Activated CD4-positive, alpha-beta T cell treated with anti-CD3 and anti-CD28 coated beads, Interleukin-2, Interleukin-6, amounts not matched to agents 100 ng/mL and 50 ng/mL, durations not matched to agents 16 hours and 8 hours (primary cell): ENCODE data around the gene SLC50A1.
A peak's percentile ranks its signal among the peaks of the same experiment; 100 is the strongest.

Experiments
- DNase-seq: peaks from one replicate; pipeline ENCODE4 v3.0.0-alpha.2; 2020

SLC50A1 gene, protein sequence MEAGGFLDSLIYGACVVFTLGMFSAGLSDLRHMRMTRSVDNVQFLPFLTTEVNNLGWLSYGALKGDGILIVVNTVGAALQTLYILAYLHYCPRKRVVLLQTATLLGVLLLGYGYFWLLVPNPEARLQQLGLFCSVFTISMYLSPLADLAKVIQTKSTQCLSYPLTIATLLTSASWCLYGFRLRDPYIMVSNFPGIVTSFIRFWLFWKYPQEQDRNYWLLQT

DNA sequence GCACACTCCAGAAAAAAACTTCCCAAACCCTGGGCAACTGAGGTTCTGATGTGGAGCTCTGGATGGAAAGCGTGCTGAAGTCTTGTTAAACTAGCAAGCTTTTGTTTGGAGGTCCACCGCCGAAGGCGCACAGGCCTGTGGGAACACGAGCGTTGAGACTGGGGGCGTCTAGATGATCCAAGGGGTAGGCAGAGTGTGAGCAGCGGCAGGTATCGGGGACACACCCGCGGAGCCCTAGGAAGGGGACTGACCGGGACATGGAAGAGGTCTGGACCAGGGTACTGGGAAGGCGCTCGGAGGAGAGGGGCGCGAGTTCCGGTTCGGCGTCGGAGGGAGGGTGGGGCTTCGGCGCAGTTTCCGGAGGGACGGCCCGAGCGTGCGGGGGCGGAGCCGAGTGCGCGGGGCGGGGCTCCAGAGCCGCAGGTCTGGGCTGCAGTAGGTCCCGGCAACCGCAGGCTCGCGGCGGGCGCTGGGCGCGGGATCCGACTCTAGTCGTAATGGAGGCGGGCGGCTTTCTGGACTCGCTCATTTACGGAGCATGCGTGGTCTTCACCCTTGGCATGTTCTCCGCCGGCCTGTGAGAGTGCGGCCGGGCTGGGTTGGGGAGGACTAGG, at the start of gene SLC50A1:
TSS of gene SLC50A1 (plus strand) at position 438 of the 614 bp plus-strand sequence. CDS start at position 498, 60 bp downstream.
- DNase-seq, result peak; percentile 96

DNA sequence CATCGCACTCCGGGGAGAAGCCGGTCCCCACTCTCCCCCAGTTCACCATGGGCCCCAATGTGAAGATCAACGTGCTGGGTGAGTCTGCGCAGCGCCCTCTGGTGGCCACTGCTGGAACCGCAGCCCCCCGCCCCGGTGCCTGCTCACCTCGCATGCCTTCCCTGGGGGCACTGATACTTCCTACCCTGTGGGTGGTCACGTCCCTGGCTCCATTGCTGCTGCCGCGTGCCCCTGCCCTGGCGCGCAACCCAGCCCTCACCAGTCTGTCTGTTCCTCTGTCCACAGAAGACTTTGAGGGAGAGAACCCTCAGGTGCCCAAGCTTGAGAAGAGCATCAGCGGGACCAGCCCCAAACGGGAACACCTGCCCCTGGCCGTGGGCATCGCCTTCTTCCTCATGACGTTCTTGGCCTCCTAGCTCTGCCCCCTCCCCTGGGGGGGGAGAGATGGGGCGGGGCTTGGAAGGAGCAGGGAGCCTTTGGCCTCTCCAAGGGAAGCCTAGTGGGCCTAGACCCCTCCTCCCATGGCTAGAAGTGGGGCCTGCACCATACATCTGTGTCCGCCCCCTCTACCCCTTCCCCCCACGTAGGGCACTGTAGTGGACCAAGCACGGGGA, 49.4 kb upstream of the SLC50A1 start:
- peak; percentile 88 for DNase-seq

DNA sequence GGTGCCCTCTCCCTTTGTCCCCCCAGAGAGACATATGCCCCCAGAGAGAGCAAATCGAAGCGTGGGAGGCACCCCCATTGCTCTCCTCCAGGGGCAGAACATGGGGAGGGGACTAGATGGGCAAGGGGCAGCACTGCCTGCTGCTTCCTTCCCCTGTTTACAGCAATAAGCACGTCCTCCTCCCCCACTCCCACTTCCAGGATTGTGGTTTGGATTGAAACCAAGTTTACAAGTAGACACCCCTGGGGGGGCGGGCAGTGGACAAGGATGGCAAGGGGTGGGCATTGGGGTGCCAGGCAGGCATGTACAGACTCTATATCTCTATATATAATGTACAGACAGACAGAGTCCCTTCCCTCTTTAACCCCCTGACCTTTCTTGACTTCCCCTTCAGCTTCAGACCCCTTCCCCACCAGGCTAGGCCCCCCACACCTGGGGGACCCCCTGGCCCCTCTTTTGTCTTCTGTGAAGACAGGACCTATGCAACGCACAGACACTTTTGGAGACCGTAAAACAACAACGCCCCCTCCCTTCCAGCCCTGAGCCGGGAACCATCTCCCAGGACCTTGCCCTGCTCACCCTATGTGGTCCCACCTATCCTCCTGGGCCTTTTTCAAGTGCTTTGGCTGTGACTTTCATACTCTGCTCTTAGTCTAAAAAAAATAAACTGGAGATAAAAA, 48.7 kb upstream of the SLC50A1 start:
- no peak for DNase-seq

DNA sequence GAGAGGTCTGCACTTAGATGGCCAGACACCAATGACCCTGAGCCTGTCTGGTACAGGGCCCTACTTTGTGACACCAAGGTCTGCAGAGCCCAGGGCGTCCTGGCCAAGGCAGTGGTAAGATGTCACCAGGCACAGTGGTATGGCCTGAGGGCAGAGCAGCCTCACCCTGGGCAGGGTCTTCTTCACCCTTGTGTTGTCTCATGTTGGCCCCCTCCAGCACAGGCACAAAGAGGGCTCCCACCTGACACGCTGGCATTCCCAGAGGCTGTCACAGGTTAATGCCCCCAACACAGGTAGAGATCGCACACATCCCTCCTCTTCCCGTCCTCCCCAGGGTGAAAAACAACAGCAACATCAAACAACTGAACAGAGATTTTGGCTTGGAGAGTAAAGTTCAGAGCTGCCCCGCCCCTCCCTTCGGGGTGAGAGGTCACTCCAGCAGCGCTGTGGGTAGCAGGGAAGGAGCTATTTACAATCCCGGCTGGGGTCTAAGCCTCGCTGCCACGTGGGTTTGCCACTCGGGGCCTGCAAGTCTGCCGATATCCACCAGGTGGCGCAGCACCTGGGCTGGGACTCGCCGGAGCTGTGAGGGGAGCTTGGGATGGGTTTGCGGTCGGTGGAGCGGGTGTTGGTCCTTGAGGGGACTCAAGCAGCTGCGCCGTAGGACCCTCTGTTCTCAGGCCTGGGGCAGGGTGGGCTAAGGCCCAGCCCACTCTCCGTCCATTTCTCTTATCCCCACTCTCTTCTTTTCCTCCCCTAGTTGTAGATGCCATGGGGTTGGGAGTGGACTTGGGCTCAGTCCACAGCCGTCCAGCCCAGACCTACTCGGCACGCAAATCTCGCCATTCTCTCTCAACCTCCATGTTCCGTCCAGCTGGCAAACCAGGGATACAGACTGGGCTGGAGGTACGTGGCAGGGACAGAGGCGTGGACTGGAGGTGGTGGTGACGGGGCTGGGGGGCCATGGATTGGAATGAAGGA, 44.3 kb upstream of the SLC50A1 start:
- DNase-seq, result peak; percentile 89

DNA sequence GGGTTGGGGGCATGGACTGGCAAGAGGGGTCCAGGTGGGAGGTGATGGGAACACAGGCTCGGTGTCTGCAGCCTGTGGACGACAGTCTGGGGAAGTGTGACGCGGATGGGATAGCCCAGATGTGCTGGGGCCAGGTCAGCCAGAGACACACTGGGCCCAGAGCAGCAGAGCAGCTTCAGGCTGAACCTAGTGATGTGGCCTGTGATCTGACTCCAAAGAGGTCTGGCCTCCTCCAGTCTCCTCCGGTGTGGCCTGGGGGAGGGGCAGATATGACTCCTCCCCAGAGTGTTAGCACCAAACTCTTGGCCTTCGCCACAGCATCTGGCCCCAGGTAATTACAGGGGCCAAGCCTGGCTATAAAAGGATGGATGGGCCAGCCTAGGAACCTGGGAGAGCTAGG, 43.5 kb upstream of the SLC50A1 start:
- DNase-seq, result no peak

DNA sequence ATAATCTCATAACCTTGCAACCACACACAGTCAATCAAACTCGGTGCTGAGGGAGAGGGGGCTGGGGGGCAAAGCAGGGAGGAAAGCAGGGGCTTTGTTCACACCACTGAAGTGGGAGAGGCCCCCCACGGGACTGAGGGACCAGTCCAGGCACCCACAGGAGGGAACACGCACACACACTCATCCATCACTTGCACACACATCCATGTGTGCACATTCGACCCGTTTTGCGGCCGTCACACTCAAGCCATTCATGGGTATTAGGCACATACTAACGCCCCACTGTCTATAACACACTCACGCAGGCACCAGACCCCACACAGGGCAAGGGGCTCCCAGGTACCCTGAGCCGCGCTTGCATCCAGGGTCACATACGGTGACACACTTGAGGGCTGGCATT, 43.0 kb upstream of the SLC50A1 start:
- DNase-seq, result no peak

DNA sequence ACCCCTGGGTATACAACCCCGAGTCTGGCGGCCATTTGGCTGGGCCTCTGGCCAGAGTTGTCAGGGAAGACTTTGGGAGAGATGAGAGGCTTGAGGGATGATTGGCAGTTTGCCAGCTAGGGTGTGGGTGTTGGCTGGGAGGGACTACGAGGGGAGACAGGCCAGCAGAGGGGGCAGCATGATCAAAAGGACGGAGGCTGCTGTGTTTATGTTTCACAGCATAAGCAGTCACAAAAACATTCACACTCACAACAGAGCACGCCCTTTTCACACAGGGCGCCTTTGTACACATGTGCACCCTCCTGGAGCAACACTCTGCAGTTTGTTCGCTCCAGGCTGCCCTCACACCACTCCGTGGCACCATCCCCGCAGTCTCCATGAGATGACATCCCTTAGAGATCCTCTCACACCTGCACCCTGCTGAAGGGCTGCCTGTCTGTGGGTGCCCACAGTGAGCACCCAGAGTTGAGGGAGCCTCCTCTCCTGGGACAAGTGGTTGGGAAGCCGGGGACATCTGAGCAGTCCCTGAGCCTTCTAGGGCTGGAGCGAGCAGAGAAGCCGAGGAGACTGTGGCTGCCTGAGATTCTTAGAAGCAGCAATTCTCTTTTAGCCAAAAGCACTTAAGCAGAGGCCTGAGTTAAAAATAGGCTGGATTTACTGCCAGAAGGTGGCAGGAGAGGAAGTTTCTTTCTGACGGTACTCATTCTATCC, 41.6 kb upstream of the SLC50A1 start:
- no peak for DNase-seq

DNA sequence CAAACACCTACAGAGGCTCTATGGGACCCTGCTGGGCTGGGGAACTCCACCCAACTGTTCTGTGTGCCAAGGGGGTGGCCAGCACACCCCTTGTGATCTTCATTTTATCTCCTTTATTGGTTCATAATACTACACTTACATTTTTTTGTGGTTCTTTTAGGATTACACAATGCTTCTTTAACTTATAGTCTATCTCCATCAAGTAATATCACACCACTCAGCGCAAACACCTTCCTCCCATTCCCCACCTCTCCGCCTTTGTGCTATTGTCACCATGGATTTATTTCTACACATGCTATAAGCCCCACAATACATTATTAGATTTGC, 41.1 kb upstream of the SLC50A1 start:
- no peak for DNase-seq

DNA sequence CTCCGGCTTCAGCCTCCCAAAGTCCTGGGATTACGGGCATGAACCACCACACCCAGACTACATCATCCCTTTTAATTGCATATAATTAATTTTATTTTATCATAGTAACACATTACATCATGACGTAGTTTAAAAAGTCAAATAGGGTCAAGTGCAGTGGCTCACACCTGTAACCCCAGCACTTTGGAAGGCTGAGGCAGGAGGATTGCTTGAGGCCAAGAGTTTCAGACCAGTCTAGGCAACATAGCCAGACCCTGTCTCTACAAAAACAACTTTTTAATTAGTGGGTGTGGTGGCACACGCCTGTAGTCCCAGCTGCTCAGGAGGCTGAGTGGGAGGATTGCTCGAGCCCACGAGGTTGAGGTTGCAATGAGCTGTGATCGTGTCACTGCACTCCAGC, 36.3 kb upstream of the SLC50A1 start:
- no peak for DNase-seq

DNA sequence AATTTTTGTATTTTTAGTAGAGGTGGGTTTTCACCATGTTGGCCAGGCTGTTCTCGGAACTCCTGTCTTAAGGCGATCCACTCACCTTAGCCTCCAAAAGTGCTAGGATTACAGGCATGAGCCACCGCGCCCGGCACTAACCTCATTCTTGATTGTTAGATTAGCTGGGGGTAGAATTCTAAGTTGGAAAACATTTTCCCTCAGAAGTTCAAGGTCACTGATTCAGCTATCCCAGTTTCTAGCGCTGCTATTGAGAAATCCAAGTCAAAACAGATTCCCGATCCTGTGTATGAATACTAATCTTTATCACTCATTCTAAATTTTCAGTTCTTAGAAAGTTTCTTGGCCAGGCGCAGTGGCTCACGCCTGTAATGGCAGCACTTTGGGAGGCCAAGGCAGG, 32.3 kb upstream of the SLC50A1 start:
- no peak for DNase-seq

DNA sequence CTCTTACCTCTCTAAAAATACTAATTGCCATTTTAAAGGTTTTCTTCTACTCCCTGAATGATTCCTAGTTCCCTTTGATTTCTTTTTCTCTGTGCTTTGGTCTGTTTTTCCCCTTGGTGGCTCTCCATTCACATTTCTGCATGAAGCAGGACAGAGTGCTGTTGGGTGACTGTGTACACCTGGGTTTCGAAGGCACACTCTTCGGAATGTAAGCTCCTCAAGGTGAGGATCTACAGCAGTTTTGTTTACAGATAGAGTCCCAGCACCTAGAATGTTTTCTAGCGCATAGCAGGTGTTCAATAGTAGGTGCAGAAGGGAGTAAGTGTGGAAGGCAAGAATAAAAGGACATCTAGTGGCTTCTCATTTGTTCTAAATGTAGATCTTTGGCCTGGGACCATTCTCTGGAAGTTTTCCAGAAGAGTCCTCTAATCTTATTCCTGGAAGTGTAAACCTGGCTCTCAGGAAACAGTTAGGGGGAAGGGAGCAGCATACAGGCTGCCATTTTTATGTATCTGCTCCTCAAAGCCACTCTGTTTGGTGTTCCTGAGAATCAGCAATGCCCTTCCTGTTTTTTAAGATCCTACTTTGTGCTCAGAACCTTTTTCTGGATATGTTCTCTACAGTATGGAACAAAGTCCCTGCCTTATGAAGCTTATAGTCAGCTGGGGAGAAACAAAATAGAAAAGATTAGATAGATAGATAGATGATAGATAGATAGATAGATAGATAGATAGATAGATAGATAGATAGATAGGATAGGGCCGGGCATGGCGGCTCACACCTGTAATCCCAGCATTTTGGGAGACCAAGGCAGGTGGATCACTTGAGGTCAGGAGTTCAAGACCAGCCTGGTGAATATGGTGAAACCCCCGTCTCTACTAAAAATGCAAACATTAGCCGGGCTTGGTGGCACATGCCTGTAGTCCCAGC, 30.8 kb upstream of the SLC50A1 start:
- DNase-seq, result no peak

DNA sequence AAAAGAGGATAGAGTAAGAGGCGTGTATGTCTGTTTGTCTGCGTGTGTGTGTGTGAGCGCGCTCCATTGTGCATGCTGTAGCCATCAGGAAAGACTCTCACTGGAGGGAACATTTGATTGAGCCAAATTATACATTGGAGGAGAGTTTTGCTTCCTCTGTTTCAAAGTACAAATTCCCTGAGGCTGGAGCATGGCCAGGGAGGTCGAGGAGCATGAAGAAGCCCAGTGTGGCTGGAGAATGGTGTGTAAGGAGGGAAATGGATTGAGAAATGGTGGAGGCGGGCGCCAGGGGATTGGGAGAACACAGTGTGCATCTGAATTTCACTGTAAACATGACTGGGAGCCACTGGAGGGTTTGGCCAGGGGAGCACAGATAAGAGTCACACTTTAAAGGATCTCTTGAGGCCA, 30.0 kb upstream of the SLC50A1 start:
- DNase-seq, result no peak

DNA sequence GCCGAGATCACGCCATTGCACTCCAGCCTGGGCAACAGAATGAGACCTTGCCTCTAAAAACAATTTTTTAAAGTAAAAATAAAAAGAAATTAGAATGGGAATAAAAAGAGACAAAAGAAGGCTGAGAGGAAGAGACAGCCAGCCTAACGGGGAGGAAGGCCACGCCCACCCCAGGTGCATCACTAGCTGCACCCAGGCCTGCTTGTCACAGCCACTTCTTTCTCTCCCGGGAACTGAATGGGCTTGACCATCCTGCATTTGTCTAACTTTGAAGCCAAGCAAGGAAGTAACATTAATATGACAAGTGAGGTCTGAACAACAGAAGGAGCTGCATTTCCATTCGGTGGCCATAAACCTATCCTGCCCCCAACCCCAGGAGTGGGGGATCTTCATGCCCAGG, 28.8 kb upstream of the SLC50A1 start:
- no peak for DNase-seq

DNA sequence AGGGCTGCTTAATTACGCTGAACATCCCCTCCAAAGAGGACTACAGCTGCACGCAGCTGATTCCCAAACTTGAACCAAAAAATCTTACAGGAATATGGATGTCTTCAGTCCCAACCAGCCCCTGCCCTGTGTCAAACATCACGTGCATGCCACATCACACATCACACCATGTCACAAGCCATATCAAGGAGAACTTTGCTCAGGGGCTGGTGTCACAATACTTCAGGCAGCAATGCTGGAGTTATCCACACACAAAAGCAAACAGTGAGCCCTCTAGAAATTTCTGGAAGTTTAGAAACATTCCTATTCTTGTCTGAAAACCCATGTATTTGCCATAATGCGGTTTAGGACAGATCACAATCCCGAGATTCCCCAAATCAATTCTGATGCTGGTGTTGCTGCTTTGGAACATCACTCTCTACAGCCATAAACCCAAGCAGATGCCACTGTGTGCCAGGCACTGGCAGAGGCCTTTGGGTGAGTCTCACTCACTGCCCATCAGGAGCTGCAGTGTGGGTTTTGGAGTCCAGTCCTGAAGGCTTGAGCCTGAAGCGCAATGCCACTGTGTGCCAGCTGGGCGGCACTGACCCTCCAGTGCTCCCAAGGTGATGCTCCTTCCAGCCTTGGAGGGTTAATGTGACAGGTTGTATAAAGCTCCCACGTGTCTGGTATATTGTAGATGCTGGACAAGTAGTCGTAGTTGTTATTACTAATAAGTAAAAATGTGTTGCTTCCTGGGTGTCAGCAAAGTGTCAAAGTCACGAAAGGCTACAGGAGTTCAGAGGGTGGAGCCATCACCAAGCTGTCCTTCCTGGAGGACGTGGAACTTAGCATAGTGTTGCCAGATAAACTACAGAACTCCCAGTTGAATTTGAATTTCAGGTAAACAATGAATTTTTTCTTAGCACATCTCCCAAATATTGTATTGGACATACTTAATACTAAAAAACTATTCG, 28.1 kb upstream of the SLC50A1 start:
- no peak for DNase-seq

DNA sequence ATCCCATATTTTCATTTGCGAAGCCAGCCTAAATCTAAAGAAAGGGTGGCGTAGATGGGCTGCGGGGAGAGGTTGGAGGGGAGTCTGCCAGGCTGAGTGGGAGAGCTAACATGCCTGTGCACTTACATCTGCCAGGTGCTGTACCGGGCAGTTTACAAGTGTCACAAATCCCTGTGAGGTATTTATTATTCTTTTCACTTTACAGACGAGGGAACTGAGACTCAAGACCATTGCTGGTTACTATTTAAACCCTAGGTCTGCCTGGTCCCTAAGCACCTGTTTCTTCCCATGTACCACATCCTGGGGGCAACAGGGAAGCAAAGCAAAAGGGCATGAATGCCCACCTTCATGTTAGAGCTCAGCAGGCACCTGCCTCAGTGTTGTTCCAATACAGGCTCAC, 27.4 kb upstream of the SLC50A1 start:
- no peak for DNase-seq

DNA sequence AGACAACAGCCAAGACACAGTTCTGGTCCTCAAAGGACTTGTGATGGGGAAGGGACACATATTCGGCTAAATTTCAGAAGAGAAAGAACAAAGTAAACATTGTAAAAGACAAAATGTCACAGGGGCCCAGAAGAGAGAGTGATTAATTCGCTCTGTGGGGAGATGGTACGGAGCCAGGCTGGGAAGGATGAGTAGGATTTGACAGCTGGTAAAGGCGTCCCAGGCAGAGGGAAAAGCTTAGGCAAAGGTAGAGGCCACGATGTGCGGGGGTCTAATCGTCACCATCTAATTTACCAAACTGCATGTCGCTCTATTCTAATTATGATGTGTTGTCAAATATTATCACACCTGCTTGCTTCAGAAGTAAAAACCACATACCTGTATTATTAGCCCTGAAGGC, 25.3 kb upstream of the SLC50A1 start:
- no peak for DNase-seq

DNA sequence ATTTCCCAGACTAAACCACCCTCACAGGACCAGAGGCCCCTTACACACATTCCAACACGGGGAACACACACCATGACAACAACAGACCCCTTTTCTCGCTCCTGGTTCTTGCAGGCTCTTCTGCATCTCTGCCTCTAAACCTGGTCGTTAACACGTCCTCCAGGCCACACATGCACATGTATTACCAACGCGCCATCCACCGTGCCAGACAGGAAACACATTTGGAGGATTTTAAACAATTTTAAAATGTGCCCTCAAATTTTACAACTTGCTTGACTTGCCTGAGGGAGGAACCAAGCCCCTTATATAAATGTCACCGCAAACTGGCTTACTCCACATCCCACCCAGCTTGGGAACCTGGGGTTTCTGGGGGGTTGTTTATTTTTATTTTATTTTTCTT, 24.8 kb upstream of the SLC50A1 start:
- no peak for DNase-seq

DNA sequence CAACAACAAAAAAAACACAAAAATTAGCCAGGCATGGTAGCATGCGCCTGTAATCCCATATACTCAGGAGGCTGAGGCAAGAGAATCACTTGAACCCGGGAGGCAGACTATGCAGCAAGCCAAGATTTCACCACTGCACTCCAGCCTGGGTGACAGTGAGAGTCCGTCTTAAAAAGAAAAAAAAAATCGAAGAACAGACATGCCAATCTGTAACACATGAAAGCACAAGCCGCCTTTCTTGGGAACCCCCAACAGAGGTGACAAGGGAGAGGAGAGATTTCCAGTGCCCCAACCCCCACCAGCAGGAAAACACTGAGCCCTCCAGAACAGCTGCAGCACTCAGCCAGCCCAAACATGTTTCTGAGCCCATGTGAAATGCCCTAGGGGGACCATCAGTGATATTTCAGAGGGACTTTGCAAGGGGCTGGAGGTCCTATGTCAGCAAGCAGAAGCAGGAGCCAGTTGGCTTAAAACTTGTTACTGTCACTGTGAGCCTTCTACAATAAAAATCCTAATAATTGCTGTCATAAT, 22.1 kb upstream of the SLC50A1 start:
- DNase-seq, result no peak

DNA sequence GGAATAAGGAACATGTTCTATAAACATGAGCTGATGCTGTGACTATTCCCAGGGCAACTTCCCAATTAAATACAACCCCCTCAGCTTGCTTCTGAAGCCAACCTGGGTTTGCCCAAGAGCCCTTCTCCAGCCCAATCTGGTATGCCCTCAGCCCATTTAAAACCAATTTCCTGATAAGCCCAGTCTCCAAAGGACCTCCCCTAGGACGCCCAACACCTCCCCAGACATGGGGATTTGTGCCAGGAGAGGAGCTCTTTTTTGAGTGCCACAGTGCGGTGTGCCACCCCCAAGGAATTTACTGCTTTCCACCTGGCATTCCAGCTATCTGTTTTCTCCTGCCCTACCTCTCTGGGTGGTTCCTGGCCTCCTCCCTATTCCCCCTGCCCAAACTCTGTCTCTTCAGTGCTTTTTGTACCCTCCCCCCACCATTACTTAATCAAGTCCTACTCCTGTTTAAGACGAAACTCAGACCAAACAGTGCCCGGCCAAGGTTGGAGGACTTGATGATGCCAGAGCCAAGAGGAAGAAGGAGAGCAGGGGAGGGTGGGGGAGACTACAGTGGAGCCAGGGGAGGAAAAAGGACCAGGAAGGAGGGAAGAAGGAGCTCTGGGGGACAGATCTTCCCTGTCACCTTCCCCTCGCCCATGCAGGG, 19.4 kb upstream of the SLC50A1 start:
- no peak for DNase-seq
